T-helper 2 cell treated with Interferon-gamma antibody and Interleukin-4, amounts not matched to agents 100 ng/mL and 5 ng/mL, for 36 hours (primary cell): Measurements from ENCODE around the gene ADRA1B. TPM values are rescaled to one million over a fixed set of nuclear protein-coding genes. Genes with fewer than 3 reads are reported as not detected.
"Not testable (repeated sequence)": the region's sequence is repeated elsewhere in the genome, so short reads cannot be mapped to it uniquely, and the experiment has no call there.

ENCODE experiments used
- intact Hi-C: fragments of 100-400 bp; cut with micrococcal nuclease; formaldehyde crosslinking; loops from one replicate; pipeline ENCODE4 v1.15.1; 2023
- total RNA-seq: library from RNA; stranded (reverse); gene quantifications from 2 replicates; pipeline ENCODE4 v1.2.3, GENCODE V29; 2022

Gene ADRA1B
- total RNA-seq, 1 donor from 2014 or later = not detected

DNA sequence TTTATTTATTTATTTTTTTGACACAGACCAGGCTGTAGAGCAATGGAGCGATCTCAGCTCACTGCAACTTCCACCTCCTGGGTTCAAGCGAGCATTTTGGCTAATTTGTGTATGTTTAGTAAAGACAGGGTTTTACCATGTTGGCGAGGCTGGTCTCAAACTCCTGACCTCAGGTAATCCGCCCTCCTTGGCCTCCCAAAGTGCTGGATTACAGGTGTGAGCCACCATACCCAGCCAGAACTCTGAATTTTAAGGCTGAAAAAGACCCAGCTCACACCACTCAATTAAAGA lies 49.5 kb downstream of the ADRA1B start:
- intact Hi-C loops = not testable (repeated sequence)

DNA sequence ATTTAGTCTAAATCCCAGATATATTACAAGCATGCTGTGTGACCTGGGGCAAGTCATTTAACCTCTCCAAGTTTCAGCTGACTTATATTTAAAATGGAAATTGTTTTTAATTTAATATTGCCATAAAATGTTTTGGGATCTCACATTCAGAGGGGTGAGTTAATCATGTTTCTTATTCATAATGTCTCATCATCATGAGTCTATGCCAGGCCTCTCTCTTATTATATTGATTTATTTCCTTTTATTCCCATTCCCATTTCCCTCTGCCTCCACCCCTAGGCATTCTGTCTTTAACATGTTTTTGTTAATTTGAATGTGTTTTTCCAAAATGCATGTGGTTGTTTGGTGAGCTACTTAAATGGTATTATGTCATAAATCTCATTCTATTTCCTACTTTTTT lies 53.7 kb downstream of the ADRA1B start:
- intact Hi-C loops = no loop called here

DNA sequence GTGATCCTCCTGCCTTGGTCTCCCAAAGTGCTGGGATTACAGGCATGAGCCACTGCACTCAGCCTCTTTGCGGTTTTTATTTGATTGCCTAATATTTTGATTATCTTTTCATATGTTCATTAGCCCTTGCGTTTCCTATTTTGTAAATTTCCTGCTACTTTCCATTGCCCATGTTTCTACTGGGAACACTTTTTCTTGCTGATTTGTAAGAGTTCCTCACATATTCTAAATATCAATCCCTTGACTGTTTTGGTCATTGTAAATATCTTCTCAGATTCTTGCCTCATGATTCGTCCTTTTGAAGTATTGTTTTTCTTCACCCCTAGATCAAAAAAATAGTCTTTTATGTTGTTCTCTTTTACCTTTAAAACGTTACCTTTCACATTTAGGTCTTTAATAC lies 54.8 kb downstream of the ADRA1B start:
- intact Hi-C loops = no loop called here

DNA sequence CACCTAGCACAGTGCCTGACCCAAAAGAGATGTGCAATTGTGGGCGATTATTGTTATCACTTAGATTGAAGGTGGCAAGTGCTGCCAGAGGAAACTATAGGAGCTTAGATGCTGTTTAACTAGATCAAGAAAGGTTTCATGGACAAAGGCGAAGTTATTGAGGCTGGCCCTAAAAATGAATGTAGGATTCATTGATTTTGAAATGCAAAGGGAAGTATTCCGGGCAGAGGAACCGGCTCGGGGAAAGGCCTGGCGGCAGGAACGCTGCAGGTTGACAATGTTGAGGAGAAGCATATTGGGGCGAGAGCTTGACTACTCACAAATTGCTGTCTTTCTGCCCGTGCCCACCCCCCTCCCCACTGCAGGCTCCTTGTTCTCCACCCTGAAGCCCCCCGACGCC lies 55.2 kb downstream of the ADRA1B start:
- intact Hi-C loops = no loop called here

DNA sequence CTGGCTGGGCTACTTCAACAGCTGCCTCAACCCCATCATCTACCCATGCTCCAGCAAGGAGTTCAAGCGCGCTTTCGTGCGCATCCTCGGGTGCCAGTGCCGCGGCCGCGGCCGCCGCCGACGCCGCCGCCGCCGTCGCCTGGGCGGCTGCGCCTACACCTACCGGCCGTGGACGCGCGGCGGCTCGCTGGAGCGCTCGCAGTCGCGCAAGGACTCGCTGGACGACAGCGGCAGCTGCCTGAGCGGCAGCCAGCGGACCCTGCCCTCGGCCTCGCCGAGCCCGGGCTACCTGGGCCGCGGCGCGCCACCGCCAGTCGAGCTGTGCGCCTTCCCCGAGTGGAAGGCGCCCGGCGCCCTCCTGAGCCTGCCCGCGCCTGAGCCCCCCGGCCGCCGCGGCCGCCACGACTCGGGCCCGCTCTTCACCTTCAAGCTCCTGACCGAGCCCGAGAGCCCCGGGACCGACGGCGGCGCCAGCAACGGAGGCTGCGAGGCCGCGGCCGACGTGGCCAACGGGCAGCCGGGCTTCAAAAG lies 55.7 kb downstream of the ADRA1B start:
- intact Hi-C loops = no loop called here

DNA sequence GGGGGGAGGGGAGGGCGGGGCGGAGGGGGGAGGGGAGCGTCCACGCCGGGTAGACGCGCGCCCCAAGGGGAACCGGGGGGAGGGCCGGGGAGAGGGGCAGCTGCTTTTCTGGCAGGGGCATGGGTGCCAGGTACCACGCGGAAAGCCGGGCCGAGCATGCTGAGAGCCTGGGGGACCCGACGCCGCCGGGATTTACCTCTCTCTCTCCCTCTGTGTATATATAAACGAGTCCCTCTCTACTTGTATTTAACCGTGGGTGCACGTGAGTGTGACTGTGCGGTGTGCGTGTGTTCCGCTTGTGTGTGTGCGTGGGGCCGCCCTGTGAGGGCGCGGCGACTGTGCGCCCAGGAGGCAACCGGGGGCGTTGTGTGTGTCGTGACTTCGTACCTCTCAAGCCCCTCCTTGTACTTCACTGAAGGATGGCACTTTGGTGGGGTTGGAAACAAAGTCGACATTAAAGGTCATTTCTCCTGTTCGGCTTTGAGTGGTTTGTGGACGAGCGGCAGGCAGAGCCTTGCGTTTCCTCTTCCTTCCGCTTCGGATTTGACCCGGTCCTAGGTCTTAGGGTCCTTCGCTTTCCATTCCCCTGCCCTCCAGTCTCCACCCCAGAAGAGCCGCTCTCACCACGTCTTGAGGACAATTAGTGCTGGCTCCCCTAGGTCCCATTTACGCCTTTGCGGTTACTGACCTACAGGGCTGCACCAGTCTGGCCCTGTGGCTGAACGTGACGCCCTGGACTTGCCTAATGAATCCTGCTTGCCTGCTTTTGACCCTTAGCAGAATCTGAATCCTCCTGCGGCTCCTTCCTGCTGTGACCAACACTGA lies 56.5 kb downstream of the ADRA1B start:
- intact Hi-C loops = no loop called here

DNA sequence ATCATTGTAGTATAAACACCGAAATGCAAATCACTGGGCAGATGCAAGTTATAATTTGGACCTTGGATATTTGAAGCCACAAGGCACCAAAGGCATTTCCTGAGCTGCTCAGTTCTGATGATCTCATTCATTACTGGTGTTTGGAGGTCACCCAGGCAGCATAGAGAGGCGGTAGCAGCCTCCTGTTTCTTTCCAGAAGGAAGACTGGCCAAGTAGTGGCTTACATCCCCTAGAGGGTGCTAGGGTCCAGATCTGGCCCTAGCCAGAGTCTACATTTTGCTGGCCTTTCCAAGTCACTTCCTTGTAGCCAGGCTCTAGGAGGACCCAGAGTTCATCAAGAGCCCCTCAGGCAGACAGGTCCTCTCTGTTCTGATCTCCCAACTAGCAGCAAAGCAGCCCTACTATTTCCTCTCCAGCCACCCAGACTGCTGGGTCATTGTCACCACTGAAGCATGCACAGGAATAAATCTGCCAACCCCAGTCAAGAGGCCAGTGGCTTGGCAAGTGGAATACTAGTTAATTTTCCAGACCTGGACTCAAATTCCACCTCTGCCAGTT lies 59.3 kb downstream of the ADRA1B start:
- intact Hi-C loops = no loop called here

DNA sequence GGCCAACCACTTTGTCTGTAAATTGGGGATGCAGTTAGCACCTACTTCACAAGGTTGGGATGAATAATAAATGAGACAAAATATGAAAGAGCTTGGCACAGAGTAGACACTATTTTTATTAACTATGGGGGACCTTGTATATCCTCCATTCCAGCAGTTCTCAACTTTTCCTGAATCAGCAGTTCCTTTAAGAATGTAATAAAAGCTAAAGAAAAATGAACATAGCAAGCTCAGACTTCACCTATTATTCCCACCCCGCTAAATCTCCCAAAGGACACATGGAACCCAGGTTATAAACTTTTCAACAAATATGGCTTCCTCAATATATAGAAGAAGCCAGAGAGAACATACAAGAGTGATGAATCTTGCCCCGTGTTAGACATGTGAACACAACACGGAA lies 60.6 kb downstream of the ADRA1B start:
- intact Hi-C loops = no loop called here

DNA sequence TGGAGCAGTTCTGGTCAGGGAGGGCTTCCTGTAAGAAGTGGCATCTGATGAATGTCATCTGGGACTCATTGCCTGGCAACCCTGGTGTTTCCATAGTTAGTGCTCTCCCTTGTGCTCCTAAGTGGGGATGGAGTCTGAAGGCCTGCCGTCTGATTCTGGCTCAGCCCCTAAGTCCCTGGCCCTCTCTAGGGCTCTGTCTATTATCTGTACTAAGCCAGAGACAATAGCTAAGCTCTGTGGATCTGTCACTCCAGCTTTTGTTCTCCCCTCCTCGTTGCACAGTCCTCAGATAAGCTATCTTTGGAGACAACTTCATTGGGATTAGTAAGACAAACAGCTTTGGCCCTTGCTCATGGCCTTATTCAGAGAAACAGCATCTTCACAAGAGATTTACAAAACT lies 62.1 kb downstream of the ADRA1B start:
- intact Hi-C loops = no loop called here

DNA sequence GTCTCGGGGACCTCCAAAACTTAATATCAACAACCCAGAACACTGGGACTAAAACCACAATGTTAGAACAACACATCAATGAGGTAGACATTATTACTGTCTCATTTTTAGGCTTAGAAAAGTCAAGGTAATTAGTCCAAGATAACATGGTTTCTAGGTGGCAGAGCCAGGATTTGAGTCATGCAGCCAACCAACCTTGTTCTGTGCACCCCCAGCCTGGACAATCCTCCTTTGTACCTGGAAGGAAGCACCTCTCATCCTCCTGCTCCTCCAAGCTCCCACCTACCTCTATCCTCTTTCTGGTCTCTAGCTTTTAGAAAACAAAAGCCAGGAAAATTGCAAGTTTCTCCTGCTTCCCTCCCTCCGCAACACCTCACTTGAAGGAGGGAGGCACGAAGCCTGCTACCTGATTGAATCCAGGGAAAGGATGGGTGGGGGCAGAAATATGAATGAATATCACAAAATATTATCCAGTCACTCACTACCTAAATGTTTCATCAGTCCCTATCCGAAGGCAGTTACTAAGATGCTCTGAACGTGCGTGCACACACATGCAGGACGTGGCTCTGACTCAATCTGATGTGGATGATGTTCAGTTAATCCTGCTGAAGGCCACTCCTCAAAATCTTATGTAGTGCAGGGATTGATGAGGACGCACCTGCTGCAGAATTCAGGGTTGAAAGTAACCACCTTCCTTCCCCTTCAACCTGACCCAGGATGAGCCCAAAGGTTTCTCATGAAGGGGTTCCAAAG lies 66.3 kb downstream of the ADRA1B start:
- intact Hi-C loops = no loop called here

DNA sequence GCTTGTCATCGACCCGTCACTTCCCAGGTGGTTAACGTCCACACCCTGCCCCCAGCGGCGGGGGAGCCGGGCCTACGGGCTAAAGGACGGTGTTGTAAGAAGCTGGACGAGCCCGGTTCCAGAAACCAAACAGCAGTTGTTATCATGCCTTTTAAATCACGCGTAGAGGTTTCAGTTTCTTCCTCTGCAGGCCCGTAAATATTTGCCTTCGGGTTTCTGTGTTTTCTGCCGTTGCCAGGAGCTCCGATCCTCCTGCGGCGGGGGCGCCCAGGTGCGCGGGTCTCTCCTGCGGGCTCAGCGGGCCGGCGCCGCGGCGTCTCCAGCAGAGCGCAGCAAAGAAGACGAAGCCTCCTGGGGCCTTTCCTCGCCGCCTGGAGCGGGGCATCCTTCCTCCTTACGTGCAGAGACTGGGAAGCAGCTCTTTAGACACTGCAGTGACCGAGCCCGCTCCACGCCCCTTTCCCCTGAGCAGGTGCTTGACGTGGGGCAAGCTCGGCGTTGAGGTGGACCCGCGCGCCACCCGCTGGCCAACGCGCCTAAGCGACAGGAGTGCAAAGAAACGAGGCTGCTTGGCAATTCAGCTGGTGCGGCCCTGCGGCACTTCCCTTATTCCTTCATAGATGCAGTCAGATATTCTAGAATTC lies 70.9 kb downstream of the ADRA1B start:
- intact Hi-C loops = loop anchor here (1.0 to 2.0 kb wide), 5 partner anchors 470 to 830 kb away; no protein-coding TSS in a partner anchor

DNA sequence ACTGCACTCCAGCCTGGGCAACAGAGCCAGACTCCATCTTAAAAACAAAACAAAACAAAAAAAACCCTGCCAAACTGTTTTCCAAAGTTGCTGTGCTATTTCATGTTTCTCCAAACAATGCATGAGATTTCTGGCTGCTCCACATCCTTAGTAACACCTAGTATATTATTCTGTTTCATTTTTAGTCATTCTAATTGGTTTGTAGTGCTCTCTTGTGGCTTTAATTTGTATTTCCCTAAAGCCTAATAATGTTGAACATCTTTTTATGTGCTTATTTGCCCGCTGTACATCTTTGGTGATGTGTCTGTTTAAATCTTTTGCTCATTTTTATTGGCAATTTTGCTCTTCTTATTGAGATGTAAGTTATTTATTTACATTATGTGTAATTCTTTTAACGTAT lies 74.2 kb downstream of the ADRA1B start:
- intact Hi-C loops = no loop called here

DNA sequence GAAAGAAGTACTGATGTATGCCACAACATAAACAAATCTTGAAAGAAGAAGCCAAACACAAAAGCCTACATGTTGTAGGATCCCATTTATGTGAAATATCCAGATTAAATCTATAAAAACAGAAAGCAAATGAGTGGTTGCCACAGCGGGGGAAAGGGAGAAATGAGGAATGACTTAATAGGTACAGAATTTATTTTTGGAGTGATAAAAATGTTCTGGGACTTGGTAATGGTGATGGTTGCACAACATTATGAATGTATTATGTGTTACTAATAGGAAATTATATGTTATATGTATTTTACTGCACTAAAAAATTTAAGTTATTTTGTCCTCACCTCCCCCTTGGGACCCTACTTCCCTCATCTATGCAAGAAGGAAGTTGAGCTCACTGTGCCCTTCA lies 76.3 kb downstream of the ADRA1B start:
- intact Hi-C loops = no loop called here

DNA sequence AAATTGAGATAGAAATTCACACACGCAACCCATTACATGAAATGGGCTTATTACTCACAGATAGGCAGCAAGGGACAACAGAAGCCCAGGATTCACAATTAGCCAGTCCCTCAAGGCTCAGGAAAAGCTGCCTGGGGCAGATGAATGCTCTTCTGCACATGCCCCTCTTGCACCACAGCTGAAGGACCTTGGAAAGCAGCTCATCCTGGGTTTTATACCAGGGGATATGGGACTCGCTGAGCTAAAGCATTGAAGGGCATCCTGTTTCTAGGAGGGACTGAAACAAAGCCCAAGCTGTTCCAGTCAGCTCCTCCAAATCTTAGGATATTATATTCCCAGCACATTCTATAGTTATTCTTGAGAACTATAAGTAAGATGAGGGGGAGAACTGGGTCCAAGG lies 76.9 kb downstream of the ADRA1B start:
- intact Hi-C loops = no loop called here

DNA sequence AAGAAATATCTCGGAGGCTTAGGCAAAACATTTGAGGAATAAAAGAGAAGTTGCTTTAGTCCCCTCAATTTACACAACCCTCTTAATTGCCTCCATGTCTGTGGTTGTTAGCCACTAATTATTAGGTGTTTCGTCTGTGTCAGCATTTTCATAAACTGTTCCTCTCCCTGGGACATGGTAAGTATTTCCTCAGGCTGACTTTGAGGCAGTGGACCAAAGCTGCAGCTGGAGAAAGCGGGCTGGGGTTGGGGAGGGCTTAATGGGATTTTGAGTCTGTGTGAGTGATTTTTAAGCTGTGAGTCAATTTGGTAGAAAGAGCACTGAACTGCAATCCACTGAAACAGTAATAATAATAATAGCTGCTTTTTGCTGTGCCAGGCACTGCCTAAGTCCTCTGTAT lies 79.6 kb downstream of the ADRA1B start:
- intact Hi-C loops = no loop called here

DNA sequence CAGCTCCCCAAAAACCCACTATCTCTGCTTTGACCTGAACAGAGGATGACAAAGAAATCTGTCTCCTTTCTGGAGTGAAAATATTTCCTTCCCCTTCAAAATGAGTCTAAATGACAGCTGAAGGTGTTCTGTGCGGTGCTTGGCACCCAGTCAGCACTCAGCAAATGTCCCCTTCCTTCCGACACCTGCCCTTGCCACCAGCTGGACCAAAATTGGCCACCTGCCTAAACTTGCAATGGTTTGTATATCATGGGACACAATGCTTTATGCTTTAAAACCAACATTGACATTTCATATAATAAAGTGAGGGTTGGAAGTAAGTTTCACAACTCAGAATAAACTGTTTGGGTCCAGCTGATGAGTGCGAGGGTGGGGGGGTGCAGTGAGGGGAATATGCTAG lies 85.2 kb downstream of the ADRA1B start:
- intact Hi-C loops = loop anchor here (10.0 kb wide), 1 partner anchor 413 kb away; the partner anchor contains the start of gene SLU7

DNA sequence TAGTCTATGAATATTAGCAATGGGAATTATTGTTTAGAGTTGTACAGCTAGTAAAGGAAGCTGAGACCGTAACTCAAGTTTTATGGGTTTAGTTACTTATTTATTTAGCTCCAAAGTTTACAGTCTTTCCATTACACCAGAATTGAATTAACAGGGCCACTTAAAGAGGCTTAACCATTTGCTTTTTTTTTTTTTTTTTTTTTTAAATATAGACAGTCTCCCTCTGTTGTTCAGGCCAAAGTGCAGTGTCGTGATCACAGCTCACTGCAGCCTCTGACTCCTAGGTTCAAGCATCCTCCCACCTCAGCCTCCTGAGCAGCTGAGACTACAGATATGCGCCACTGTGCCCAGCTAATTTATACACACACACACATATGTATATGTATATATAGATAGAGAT lies 91.2 kb downstream of the ADRA1B start:
- intact Hi-C loops = loop anchor here (10.0 kb wide), 1 partner anchor 407 kb away; the partner anchor contains the start of gene SLU7

DNA sequence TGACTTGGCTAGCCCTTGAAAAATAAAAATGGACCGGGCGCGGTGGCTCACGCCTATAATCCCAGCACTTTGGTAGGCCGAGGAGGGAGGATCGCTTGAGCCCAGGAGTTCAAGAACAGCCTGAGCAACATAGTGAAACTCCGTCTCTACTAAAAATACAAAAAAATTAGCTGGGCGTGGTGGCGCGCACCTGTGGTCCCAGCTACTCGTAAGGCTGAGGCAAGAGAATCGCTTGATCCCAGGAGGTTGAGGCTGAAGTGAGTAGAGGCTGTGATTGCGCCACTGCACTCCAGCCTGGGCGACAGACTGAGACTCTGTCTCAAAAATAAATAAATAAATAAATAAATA lies 92.2 kb downstream of the ADRA1B start:
- intact Hi-C loops = loop anchor here (2.0 to 10.0 kb wide), 2 partner anchors 406 to 800 kb away; partner anchors contain the start of genes RNF145 and SLU7

DNA sequence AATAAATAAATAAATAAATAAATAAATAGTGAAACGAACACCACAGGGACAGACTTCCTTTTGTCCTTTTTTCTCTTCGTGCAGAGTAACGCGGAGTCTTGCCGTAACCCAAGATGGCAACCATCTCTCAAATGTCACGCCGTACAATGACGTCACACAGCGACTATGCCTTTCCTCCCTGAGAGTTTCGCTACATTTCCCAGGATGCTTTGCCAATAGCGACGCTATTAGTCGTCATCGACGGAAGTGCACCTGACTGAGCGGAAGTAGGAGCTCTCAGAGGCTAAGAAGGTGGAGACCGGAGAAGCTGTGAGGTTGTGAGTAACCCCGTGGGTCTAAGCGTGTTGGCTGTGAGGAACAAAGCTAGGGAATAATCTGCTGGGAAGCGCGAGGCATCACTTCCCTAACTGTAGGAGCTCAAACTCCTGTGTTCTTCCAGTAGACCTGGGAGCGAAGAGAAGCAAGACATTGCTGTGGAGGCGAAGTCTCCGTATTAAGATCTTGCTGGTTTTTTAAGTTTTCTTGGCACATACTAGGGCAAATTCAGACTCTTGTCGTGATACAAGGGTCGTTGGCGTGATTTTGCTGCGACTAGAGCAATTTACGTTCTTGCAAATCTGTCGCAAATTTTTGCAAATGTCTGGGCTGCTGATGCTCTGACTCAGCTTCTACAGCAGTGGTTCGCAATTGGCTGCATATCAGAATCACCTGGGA lies 92.8 kb downstream of the ADRA1B start, which contains the start of gene TTC1:
TTC1 (plus strand) TSS at position 263 of the 714 bp plus-strand sequence. CDS start 1,390 bp downstream, outside the sequence.
- intact Hi-C loops = loop anchor here (1.0 to 10.0 kb wide), 5 partner anchors 110 to 800 kb away; partner anchors contain the start of genes PWWP2A, RNF145, SLU7 and UBLCP1

DNA sequence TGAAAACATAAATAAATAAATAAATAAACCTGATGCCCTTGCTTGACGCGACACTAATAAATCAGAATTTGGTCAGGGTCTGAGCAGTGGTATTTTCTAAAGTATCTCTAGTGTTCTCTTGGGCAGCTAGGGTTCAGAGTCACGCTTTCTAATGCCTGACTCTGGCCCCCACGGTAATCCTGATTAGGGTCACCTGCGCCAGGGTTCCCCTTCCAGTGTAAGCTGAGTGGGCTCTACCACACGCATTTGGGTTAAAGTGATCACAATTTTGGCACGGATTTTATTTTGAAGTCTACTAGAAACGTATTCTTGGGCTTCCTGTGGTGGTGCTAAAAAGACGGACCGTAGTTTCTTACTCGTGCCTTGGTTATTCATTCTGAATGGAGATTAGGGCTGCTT lies 93.3 kb downstream of the ADRA1B start:
- intact Hi-C loops = loop anchor here (1.0 to 10.0 kb wide), 5 partner anchors 110 to 801 kb away; partner anchors contain the start of genes PWWP2A, RNF145, SLU7 and UBLCP1

DNA sequence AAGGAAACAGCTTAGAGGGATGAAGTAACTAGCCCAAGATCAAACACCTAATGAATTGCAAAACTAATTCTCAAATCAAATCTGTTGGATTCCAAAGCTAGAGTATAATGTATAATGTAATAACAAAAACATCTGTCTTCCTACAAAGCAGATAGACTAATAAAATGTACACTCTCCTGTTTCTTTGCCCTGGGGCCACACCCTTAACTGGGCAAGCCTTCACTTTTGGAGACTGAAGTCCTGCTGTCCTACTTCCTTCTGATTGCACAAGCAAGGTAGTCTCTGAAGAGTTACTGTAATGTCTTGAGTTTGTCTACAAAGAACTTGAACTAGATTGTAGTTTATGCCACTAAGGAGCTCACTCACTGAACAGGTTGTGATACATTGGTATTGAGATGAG lies 95.2 kb downstream of the ADRA1B start:
- intact Hi-C loops = no loop called here
